Duodenal mucosa (tissue), 2 donors: Measurements from ENCODE around the gene STX16.

ENCODE experiments used
- H3K27ac ChIP-seq: one replicate; pipeline ENCODE4 v1.7.0; 2013; ENCODE audit warnings: low read depth, low read length
- H3K27me3 ChIP-seq, 2 donors: one replicate each; pipeline ENCODE4 v1.7.0; 2013; ENCODE audit warnings: low read length in 2 of 2, control low read depth in 1 of 2; ENCODE audit not compliant: insufficient read depth in 2 of 2, control insufficient read depth in 1 of 2
- H3K36me3 ChIP-seq, 2 donors: one replicate each; pipeline ENCODE4 v1.7.0; 2013; ENCODE audit warnings: low read length in 2 of 2, control low read depth in 1 of 2; ENCODE audit not compliant: insufficient read depth in 2 of 2, control insufficient read depth in 1 of 2
- H3K4me1 ChIP-seq, 2 donors: one replicate each; pipeline ENCODE4 v1.7.0; 2013; ENCODE audit warnings: low read length in 2 of 2, control low read depth in 1 of 2; ENCODE audit not compliant: insufficient read depth in 2 of 2, control insufficient read depth in 1 of 2
- H3K4me3 ChIP-seq, 2 donors: one replicate each; pipeline ENCODE4 v1.7.0; 2013; ENCODE audit warnings: low read length in 2 of 2, low read depth in 1 of 2
- H3K9ac ChIP-seq, 2 donors: one replicate each; pipeline ENCODE4 v1.7.0; 2013; ENCODE audit warnings: low read length in 2 of 2, low read depth in 1 of 2
- H3K9me3 ChIP-seq, 2 donors: one replicate each; pipeline ENCODE4 v1.7.0; 2013; ENCODE audit warnings: low read length in 2 of 2, control low read depth in 1 of 2; ENCODE audit not compliant: control insufficient read depth in 1 of 2

STX16 gene

DNA sequence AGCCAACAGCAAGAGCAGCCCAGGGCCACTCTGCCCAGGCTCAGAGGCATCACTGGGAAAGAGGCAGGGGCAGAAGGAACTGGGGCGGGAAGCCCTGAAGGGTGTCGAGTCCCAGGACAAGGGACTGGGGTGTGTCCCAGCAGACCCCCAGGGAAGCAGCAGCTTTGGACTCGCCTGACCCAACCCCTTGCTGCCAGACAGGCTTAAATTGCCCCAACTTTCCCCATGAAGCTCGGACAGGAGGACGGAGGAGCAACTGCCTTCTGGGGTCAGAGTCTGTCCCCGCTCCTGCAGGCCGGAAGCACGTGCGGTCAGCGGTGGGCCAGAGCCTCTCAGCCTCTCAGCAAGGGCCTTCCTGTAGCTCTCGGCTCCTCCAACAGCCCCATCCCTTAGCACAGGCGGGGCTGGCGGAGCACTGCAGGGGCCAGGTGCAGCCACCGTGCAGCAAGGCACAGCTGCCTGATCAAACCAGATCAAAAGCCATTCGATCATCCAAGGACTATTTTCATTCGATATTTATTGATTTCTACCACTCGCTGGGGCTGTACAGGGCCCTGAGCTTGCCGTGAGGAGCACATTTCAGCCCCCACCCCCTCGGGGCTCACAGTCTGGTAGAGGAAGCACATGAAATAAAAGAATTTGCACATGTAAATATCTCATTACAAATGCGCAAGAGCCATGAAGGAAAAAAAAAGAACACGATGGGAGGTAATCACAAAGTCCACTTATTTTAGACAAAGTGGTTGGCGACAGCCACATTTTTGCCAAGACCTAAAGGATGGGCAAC lies 31.8 kb upstream of the STX16 start:
- no peak overlapping the region for H3K4me3 ChIP-seq
- H3K27me3 ChIP-seq = peaks cover 0 to 5% of the 10 kb centered on the region in 2 donors
- H3K9ac ChIP-seq = no peak overlapping the region
- no peaks in the 10 kb centered on the region for H3K36me3 ChIP-seq
- no peaks in the 10 kb centered on the region for H3K9me3 ChIP-seq
- no peaks in the 10 kb centered on the region for H3K4me1 ChIP-seq
- H3K27ac ChIP-seq = no peak overlapping the region

GRCh38 chr20:58619864-58620431 lies 31.1 kb upstream of the STX16 start:
- no peak overlapping the region for H3K4me3 ChIP-seq
- no peaks in the 10 kb centered on the region for H3K9me3 ChIP-seq
- no peaks in the 10 kb centered on the region for H3K4me1 ChIP-seq
- no peak overlapping the region for H3K27ac ChIP-seq
- no peak overlapping the region for H3K9ac ChIP-seq
- no peaks in the 10 kb centered on the region for H3K36me3 ChIP-seq
- peaks cover 0 to 5% of the 10 kb centered on the region in 2 donors for H3K27me3 ChIP-seq

GRCh38 chr20:58621906-58622548 lies 29.1 kb upstream of the STX16 start:
- Histone ChIP-seq H3K27me3 (peaks cover 0 to 5% of the 10 kb centered on the region in 2 donors), H3K4me3 (no peak overlapping the region), H3K9ac (no peak overlapping the region), H3K27ac (no peak overlapping the region), H3K36me3 (no peaks in the 10 kb centered on the region), H3K4me1 (no peaks in the 10 kb centered on the region), H3K9me3 (no peaks in the 10 kb centered on the region)

GRCh38 chr20:58622671-58623578 lies 28.2 kb upstream of the STX16 start:
- peaks cover 0 to 5% of the 10 kb centered on the region in 2 donors for H3K27me3 ChIP-seq
- H3K4me1 ChIP-seq = no peaks in the 10 kb centered on the region
- H3K4me3 ChIP-seq = no peak overlapping the region
- no peak overlapping the region for H3K9ac ChIP-seq
- H3K36me3 ChIP-seq = no peaks in the 10 kb centered on the region
- no peaks in the 10 kb centered on the region for H3K9me3 ChIP-seq
- no peak overlapping the region for H3K27ac ChIP-seq

DNA sequence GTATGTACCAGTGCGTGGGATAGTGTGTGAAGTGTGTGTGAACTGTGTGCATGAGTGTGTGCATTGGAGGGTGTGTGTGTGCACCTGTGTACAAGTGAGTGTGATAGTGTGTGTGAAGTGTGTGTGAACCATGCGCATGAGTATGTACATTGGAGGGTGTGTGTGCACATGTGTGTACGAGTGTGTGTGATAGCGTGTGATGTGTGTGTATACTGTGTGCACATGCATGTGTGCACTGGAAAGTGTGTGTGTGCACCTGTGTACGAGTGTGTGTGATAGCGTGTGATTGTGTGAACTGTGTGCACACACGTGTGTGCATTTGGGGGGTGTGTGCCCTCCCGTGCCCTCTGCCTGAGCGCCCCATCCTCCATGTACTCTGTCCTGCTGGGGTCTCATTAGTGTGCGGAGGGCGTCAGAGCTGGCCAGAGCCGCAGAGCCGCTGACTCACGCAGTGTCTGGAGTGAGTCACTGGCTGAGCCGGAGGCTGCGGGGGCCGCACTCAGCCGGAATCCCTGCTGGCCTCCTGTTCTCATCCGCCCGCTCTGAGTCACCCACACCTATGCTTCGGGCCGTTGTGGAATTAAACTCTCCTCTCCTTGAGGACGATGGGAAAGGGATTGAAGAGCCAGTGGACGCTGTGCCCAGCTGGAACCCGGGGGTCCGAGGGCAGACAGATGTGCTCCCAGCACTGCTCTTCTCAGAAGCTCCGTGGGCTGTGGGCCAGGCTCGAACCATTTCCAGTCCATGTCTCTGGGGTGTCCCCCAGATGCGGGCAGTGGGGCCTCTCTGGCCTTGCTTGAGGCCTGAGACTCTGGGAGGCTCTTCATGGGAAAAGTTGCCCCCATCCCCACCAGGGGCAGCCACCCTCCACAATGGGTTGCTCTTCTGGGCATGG lies 27.3 kb upstream of the STX16 start:
- H3K27ac ChIP-seq = no peak overlapping the region
- no peak overlapping the region for H3K9ac ChIP-seq
- H3K4me3 ChIP-seq = no peak overlapping the region
- no peaks in the 10 kb centered on the region for H3K4me1 ChIP-seq
- no peaks in the 10 kb centered on the region for H3K9me3 ChIP-seq
- H3K27me3 ChIP-seq = peaks cover 0 to 5% of the 10 kb centered on the region in 2 donors
- H3K36me3 ChIP-seq = no peaks in the 10 kb centered on the region

GRCh38 chr20:58624687-58625086 lies 26.4 kb upstream of the STX16 start:
- Histone ChIP-seq H3K27me3 (peaks cover 0 to 5% of the 10 kb centered on the region in 2 donors), H3K9ac (no peak overlapping the region), H3K4me3 (no peak overlapping the region)

DNA sequence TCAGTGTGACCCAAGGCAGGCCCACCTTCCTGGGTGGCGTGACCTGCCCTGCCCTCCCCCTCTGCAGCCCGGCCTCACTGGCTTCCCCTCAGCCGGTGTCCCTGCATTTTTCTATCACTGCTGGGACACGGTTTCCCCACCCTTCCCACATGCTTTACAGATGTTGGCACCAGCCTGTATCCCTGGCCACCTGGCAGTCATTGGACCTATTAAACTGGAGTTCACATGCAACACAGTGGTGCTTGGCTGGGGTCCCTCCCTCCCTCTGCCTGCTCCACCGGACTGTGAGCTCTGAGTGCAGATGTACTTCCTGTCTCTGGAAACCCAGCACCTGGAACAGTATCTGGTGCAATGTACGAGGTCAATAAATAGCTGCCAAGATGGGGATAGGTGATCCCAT lies 25.5 kb upstream of the STX16 start:
- Histone ChIP-seq H3K9me3 (no peaks in the 10 kb centered on the region), H3K36me3 (no peaks in the 10 kb centered on the region), H3K4me3 (no peak overlapping the region), H3K27me3 (peaks cover 0 to 5% of the 10 kb centered on the region in 2 donors), H3K27ac (no peak overlapping the region), H3K9ac (no peak overlapping the region), H3K4me1 (no peaks in the 10 kb centered on the region)

More at GRCh38 chr20:58624687-58625086, 26.4 kb upstream of the STX16 start:
- no peak overlapping the region for H3K27ac ChIP-seq
- no peaks in the 10 kb centered on the region for H3K36me3 ChIP-seq
- H3K9me3 ChIP-seq = no peaks in the 10 kb centered on the region
- no peaks in the 10 kb centered on the region for H3K4me1 ChIP-seq

DNA sequence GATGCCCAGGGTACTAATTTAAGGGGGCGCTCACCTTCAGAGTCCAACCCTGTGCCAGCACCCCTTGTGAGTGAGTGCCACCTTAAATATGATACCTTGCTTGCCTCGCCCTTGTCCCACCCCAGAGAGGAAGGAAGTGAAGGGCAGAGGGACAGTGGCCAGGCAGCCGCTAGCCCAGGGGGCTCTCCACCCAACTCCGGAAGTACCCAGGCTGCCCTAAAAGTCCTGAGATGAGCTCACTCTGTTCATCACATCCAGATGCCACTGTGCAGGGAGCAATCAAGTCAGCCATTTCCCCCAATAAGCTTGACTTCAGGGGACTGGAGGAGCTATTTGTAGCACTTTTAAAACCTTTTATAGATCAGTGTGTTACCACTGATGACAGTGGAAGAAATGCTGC lies 25.0 kb upstream of the STX16 start:
- peaks cover 0 to 5% of the 10 kb centered on the region in 2 donors for H3K27me3 ChIP-seq
- no peak overlapping the region for H3K4me3 ChIP-seq

More for the DNA sequence above, 25.0 kb upstream of the STX16 start:
- Histone ChIP-seq H3K4me1 (no peaks in the 10 kb centered on the region), H3K9ac (no peak overlapping the region), H3K9me3 (no peaks in the 10 kb centered on the region), H3K27ac (no peak overlapping the region), H3K36me3 (no peaks in the 10 kb centered on the region)
